Fibroblast of peridontal ligament (primary cell): Measurements from ENCODE around the gene SLC39A3.

Experiments used
- DNase-seq: peaks from one replicate; pipeline ENCODE4 v3.0.0-alpha.2; 2010; ENCODE audit errors: extremely low read depth

The SLC39A3 gene

DNA sequence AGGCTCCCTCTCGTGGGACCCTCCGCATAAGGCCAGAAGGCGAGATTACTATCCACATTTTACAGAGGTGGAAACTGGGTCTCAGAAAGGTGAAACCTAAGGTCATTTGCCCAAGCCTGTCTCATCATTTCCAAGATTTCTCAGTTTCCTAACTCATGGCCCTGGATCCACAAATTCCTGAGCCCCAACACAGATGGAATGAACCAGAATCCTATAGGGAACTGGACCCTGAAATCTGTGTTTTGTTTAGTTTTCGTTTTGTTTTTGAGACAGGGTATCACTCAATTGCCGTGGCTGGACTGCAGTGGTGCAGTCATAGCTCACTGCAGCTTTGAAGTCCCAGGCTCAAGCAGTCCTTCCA lies 36.8 kb downstream of the SLC39A3 start:
- no peak for DNase-seq

DNA sequence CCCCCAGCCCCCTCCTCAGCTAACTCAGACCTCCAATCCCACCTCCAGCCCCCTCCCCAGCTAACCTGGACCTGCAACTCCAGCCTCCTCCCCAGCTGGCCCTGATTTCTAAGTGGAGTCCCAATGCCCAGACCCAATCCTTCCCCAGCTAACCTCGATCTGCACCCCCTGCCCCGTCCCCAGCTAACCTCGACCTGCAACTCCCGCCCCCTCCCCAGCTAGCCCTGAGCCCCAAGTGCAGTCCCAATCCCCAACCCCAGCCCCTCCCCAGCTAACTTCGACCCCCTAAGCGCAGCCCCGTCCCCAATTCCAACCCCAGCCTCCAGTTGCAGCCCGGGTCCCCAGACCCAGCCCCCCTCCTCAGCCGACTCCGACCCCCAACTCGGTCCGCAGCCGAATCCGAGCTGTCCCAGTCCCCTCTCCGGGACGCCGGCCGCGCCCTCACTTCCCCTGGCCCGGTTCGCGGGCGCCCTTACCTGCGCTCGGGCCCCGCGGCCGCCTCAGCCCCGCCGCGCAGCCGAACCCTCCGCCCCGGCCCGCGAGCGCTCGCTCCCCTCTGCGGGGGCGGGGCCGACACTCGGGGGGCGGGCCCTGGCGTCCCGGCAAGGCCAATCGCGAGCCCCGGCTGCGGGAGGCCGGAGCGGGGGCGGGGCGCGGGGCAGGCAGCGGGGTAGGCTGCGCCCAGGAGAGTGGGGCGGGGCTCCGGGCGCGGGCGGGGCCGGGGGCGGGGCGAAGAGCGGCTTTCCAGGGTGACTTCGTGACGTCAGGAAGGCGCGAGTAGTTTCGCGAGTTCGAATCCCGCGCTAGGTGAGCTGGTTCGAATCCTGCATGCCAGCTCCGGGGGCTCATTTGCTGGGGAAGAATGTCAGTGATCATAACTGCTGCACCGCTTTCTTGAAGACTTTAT lies 37.4 kb downstream of the SLC39A3 start, which contains the start of gene GNG7:
Gene GNG7 (minus strand): TSS at position 525 of the 907 bp plus-strand sequence. CDS start 182,006 bp downstream, outside the sequence.
- peak; percentile 52 for DNase-seq

GRCh38 chr19:2701361-2702169 lies 38.3 kb downstream of the SLC39A3 start:
- no peak for DNase-seq

DNA sequence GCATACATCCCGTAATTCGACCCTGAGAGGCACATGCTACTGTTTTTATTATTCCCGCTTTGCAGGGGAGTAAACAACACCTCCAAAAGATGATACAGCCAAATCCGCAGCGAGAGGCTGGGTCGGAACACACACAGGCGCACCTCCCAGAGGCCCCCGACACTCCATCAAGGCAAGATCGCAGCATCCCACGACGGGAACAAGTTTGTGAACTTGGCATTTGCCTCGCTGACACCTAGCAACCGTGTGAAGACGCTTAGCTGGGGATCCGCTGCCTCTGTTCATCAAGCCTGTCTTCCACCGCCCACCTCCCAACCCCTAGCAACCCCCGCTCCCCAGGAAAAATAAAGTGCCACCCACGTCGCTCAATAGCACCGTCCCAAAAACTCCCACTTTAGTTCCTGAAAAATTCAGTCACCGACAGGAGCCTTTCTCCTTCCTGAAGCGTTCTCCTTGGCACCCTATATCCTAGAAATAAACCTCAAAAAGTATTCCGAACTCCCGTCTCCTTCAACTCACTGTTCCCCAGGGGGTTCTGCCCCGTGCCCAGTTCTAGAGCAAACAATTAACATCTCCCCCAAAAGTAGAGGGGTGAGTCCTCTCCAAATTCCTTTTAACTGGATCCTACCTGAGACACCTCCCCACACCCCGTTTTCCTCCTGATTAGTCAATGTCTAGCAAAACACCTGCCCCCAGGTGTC lies 39.0 kb downstream of the SLC39A3 start:
- no peak for DNase-seq

DNA sequence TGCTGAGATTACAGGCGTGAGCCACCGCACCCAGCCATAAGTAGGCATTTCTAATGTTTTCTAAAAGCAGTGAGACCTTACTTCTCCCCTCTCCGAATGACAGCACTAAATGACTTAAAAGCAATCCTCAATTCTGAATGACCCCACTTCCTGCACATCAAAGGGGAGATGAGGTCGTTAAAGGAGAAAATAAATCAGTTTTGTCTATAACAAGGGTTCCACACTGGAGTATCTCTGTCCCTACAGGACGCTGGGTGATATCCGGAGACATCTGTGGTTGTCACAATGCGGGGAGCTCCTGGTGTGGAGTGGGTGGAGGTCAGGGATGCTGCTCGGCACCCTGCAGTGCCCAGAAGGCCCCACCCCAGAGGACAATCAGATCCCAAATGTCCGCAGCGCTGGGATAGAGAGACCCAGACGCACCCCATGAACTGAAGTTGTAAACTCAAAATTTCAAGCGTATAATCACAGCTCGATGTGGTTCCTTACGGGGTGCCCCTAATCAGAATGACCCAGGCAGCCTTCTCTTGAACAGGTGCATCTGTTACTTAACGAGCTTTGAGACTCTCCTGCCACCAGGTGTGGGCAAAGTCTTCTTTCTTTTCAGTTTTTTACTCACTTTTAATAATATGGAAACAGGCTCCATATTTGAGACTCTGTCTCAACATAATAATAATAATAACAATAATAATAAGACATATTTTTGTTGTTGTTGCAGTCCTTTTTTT lies 40.2 kb downstream of the SLC39A3 start:
- no peak for DNase-seq

- DNase-seq: no peak
Observed at GRCh38 chr19:2694196-2694595, 45.6 kb downstream of the SLC39A3 start.

DNA sequence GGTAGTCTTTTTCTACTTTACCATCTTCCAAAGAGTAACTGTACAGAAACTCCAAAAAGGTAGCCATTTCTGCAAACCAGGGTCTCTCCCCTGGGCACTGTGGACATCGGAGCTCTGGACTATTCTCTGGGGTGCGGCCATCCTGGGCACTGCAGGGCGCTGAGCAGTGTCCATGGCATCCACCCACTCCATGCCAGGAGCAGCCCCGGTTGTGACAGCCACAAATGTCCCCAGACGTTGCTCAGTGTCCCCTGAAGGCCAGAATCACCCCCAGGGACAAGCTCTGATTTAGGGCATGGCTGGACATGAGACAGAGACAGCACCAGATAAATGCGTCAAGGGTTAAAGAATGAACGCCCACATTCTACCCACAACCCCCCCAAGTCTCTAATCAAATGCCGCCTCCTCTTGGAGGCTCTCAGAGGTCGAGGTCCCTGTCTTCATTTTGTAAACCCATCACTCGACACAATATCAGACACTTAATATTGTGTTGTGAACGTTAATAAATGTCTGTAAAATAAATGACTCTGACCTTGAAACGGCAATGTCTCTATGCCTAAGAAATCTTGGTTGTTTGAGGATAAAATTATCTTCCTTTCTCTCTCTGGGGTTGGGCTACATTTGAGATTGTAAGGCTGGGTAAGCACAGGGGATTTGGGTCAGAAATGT lies 46.2 kb downstream of the SLC39A3 start:
- DNase-seq: no peak

- no peak for DNase-seq
Observed at GRCh38 chr19:2691951-2692350, 47.9 kb downstream of the SLC39A3 start.

- DNase-seq: no peak
Observed at GRCh38 chr19:2690856-2691255, 49.0 kb downstream of the SLC39A3 start.

DNA sequence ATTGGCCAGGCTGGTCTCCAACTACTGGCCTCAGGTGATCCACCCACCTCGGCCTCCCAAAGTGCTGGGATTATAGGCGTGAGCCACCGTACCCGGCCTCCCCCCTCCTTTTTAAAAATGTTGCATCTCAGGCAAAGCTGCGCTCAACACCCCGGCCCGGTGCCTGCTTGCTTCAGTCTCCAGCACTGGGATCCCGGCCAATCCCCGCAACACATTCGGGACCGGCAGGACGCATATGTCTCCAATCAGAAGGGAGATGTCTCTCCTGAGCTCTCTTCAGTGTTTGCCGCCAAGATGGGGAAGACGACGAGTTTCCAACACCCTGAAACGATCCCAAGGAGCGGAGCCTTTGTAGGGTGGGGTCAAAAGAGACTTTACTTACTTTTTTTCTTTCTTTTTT lies 53.5 kb downstream of the SLC39A3 start:
- DNase-seq: no peak

- DNase-seq: no peak
Observed at GRCh38 chr19:2685204-2685704, 54.6 kb downstream of the SLC39A3 start.

- no peak for DNase-seq
Observed at GRCh38 chr19:2683430-2684003, 56.3 kb downstream of the SLC39A3 start.
